CD4-positive, alpha-beta T cell (primary cell): Measurements from ENCODE around the gene KIF21A. TPM values are rescaled to one million over a fixed set of nuclear protein-coding genes. Genes with fewer than 3 reads are reported as not detected.

Experiments used
- ATAC-seq: fragments of 200-7000 bp; cut with Tn5 transposase; one replicate; pipeline ENCODE4 v1.10.0; 2022; ENCODE audit warnings: mild to moderate bottlenecking; ENCODE audit not compliant: poor library complexity
- CTCF ChIA-PET: fragments of 350-600 bp; sonication (Branson Sonifier 250); formaldehyde crosslinking; loops from one replicate; lab custom pipeline; 2021; ENCODE audit warnings: antibody characterized with exemption, inconsistent platforms; lab: Charles Lee
- POLR2A ChIA-PET: fragments of 350-600 bp; sonication (Branson Sonifier 250); formaldehyde crosslinking; loops from one replicate; lab custom pipeline; 2021; ENCODE audit warnings: antibody characterized with exemption, inconsistent platforms; lab: Charles Lee
- DNase-seq, 14 experiments: peaks; one replicate each; pipeline ENCODE4 v3.0.0-alpha.2; 2013 to 2020; ENCODE audit warnings: mixed read lengths in 2 of 14
- H3K27ac ChIP-seq, 2 donors: one replicate each; pipeline versions ENCODE4 v1.5.1 to v1.7.0; 2013; ENCODE audit warnings: low read length in 2 of 2, low read depth in 1 of 2, mild to moderate bottlenecking in 1 of 2
- H3K27me3 ChIP-seq, 2 experiments: 1 replicate in 1 of 2; 2 replicates in 1 of 2; pipeline versions ENCODE4 v1.6.1 to v1.7.0; 2013; ENCODE audit warnings: low read length in 2 of 2, control low read depth in 1 of 2, mild to moderate bottlenecking in 1 of 2, moderate library complexity in 1 of 2; ENCODE audit not compliant: insufficient read depth in 2 of 2, control insufficient read depth in 1 of 2
- H3K36me3 ChIP-seq: one replicate; pipeline ENCODE4 v1.6.1; 2013; ENCODE audit warnings: low read length, control low read depth; ENCODE audit not compliant: insufficient read depth
- H3K4me1 ChIP-seq: one replicate; pipeline ENCODE4 v1.6.1; 2013; ENCODE audit warnings: low read length, control low read depth; ENCODE audit not compliant: insufficient read depth
- H3K4me3 ChIP-seq: one replicate; pipeline ENCODE4 v1.5.1; 2013; ENCODE audit warnings: mild to moderate bottlenecking, low read length, moderate library complexity
- H3K9me3 ChIP-seq, 2 experiments: 1 replicate in 1 of 2; 2 replicates in 1 of 2; pipeline versions ENCODE4 v1.6.1 to v1.7.0; 2013; ENCODE audit warnings: low read length in 2 of 2, mild to moderate bottlenecking in 2 of 2, control low read depth in 1 of 2, moderate library complexity in 1 of 2; ENCODE audit not compliant: control insufficient read depth in 1 of 2, insufficient read depth in 1 of 2
- H3K27ac Mint-ChIP-seq: one replicate; pipeline ENCODE4 v1.8.0; 2020; ENCODE audit warnings: mixed read lengths
- H3K27me3 Mint-ChIP-seq: one replicate; pipeline ENCODE4 v1.8.0; 2021; ENCODE audit warnings: mixed read lengths
- H3K36me3 Mint-ChIP-seq: one replicate; pipeline ENCODE4 v1.8.0; 2021; ENCODE audit warnings: low read depth, mixed read lengths
- H3K4me1 Mint-ChIP-seq: one replicate; pipeline ENCODE4 v1.8.0; 2021; ENCODE audit warnings: low read depth, mixed read lengths
- H3K4me3 Mint-ChIP-seq: one replicate; pipeline ENCODE4 v1.8.0; 2020; ENCODE audit warnings: mild to moderate bottlenecking, mixed read lengths
- H3K9me3 Mint-ChIP-seq: one replicate; pipeline ENCODE4 v1.8.0; 2020; ENCODE audit warnings: mixed read lengths
- CTCF ChIP-seq: fragments of 200-600 bp; IDR thresholded peaks from one replicate; pipeline ENCODE4 v1.8.0; 2022; ENCODE audit warnings: antibody characterized with exemption, mild to moderate bottlenecking
- intact Hi-C, 2 experiments: fragments of 100-400 bp; cut with DNase I in 1 of 2; cut with micrococcal nuclease in 1 of 2; formaldehyde crosslinking; loops; one replicate each; pipeline versions ENCODE4 v1.15.1 to v1.9.0; 2023 to 2025; cut with DNase I, micrococcal nuclease
- total RNA-seq, 174 experiments: library from RNA in 2 of 174; stranded (reverse) in 2 of 174; gene quantifications; one replicate each; pipeline ENCODE4 v1.2.3 and lab custom pipeline; 2021 to 2026

Gene KIF21A
- total RNA-seq, 2 experiments from 2014 or later, result 3.2 to 3.4 TPM

- TF ChIP-seq CTCF, result no peak
- ATAC-seq (peak; percentile 52), DNase-seq (peak in 2 of 14 experiments; percentile 22 to 57)
- Histone ChIP-seq H3K4me3 (peak overlapping the region; percentile 13), H3K36me3 (no peaks in the 10 kb centered on the region), H3K4me1 (peaks cover 14% of the 10 kb centered on the region), H3K9me3 (no peaks in the 10 kb centered on the region), H3K27me3 (no peaks in the 10 kb centered on the region), H3K27ac (no peak overlapping the region)
- intact Hi-C loops, result no loop called here
- ChIA-PET CTCF (no interaction called here), POLR2A (interaction anchor here (0.6 kb wide), 1 partner anchor 44 kb away, joined by 3 read pairs; no protein-coding TSS in a partner anchor)
- Mint-ChIP-seq H3K36me3 (no peaks in the 10 kb centered on the region), H3K27ac (peak overlapping the region; percentile 28), H3K27me3 (no peaks in the 10 kb centered on the region), H3K9me3 (no peaks in the 10 kb centered on the region), H3K4me1 (peaks cover 16% of the 10 kb centered on the region), H3K4me3 (peak overlapping the region; percentile 60)
These were observed 24.5 kb upstream of the KIF21A start for GRCh38 chr12:39467432-39467870.

GRCh38 chr12:39464976-39465695 lies 22.2 kb upstream of the KIF21A start:
- Histone ChIP-seq H3K27me3 (no peaks in the 10 kb centered on the region), H3K4me3 (no peak overlapping the region), H3K9me3 (no peaks in the 10 kb centered on the region), H3K36me3 (no peaks in the 10 kb centered on the region), H3K4me1 (peaks cover 14% of the 10 kb centered on the region), H3K27ac (no peak overlapping the region)
- peaks cover 16% of the 10 kb centered on the region for H3K4me1 Mint-ChIP-seq
- ChIA-PET POLR2A (interaction anchor here (1.1 kb wide), 1 partner anchor 21 kb away, joined by 4 read pairs; no protein-coding TSS in a partner anchor), CTCF (no interaction called here)
- H3K36me3 Mint-ChIP-seq, result no peaks in the 10 kb centered on the region
- DNase-seq (no peak), ATAC-seq (no peak)
- intact Hi-C loops, result no loop called here
- H3K4me3 Mint-ChIP-seq, result no peak overlapping the region
- H3K27ac Mint-ChIP-seq, result no peak overlapping the region
- H3K27me3 Mint-ChIP-seq, result no peaks in the 10 kb centered on the region
- TF ChIP-seq CTCF, result no peak
- no peaks in the 10 kb centered on the region for H3K9me3 Mint-ChIP-seq

- no peaks in the 10 kb centered on the region for H3K4me1 Mint-ChIP-seq
- intact Hi-C loops, result no loop called here
These were observed 18.1 kb upstream of the KIF21A start for GRCh38 chr12:39461059-39461458.

More at GRCh38 chr12:39461059-39461458, 18.1 kb upstream of the KIF21A start:
- Histone ChIP-seq H3K27me3 (no peaks in the 10 kb centered on the region), H3K4me3 (no peak overlapping the region), H3K9me3 (no peaks in the 10 kb centered on the region), H3K4me1 (no peaks in the 10 kb centered on the region), H3K27ac (no peak overlapping the region), H3K36me3 (no peaks in the 10 kb centered on the region)
- no peak for ATAC-seq
- no peaks in the 10 kb centered on the region for H3K9me3 Mint-ChIP-seq
- H3K27ac Mint-ChIP-seq, result no peak overlapping the region
- POLR2A ChIA-PET, result no interaction called here
- no peak for TF ChIP-seq CTCF
- CTCF ChIA-PET, result no interaction called here
- no peaks in the 10 kb centered on the region for H3K36me3 Mint-ChIP-seq
- no peak for DNase-seq
- no peaks in the 10 kb centered on the region for H3K27me3 Mint-ChIP-seq
- no peak overlapping the region for H3K4me3 Mint-ChIP-seq
